ENCODE data around the gene ASTL.

The ASTL gene

DNA sequence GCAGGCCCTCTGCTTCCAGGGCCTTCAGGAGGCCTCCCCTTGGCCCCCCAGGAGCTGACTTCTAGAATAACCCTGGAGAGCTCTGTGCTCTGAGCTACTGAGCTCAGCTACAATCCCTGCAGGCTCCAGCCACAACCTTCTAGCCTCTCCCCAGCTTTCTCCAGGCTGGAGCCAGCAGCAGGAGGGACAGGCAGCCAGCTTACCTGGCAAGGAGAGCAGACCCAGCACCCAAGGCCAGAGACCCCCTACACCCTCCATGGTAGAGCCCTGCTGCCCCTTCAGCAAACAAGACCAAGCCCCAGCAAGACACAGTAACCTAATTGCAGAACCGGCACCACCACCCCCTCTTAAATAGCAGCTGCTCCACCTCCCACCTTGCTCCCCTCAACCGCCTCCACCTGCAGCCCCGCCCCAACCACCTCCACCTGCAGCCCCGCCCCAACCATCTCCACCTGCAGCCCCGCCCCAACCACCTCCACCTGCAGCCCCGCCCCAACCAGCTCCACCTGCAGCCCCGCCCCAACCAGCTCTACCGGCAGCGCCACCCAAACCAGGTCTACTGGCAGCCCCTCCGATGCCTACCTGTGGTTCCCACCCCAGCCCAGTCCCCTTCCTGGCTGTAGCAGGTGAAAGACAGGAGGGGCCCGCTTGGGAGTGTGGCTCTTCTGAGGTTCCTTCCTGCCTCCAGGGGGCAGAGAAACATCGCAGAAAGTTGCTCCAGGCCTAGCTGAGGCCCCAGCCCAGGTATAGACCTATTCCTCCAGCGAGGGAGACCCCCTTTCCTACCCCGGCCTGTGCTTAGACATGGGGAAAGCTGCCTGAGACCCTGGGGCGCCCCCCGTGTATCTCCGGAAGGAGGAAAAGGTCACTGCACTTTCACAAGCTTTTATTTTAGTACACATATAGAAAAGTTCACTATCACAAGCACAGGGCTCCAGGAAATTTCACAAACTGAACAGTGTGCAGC is at the start of gene ASTL:
ASTL (minus strand) TSS at position 324 of the 967 bp plus-strand sequence; CDS start at position 258, 66 bp downstream.
- H3K9me3 ChIP-seq (ENCODE audit: control insufficient read depth, insufficient read depth, low read length) = no peaks in the 10 kb centered on the region
- no peak within 1 kb of the TSS for H3K4me3 ChIP-seq (ENCODE audit: low read depth, low read length)
- no peaks in the 10 kb centered on the region for H3K27me3 ChIP-seq (ENCODE audit: control insufficient read depth, insufficient read depth, low read length)
- H3K9ac ChIP-seq (ENCODE audit: low read depth, low read length) = no peak within 1 kb of the TSS
- 0 out of 2 replicates have a peak, but pooled peaks cover 3% of the 10 kb centered on the region for H3K36me3 ChIP-seq (ENCODE audit: control insufficient read depth, insufficient read depth, low read length)
- H3K4me1 ChIP-seq (ENCODE audit: control insufficient read depth, insufficient read depth, low read length) = peaks cover 10% of the 10 kb centered on the region
- no peak within 1 kb of the TSS for H3K27ac ChIP-seq (ENCODE audit: low read depth, low read length)

DNA sequence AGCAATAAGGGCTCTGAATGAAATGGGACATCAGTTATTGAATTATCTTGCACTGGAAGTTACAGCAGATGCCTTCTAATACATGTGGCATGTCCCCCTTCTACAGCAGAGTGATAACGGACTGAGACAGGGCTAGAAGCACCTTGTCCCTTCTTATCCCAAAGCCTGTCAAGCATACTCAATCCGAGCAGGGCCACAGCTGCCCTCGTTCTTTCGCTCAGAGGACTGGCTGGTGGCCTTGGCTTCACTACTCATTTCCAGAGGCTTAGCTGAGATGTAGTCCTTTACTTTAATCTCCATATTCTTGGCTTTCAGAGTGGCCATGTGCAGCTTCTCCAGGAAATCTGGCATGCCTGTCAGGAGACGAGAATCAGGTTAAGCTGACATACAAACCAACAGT is 48.3 kb upstream of the ASTL start:
- Histone ChIP-seq H3K9me3 (ENCODE audit: control insufficient read depth, insufficient read depth, low read length) (no peaks in the 10 kb centered on the region), H3K27me3 (ENCODE audit: control insufficient read depth, insufficient read depth, low read length) (no peaks in the 10 kb centered on the region), H3K9ac (ENCODE audit: low read depth, low read length) (no peak overlapping the region), H3K36me3 (ENCODE audit: control insufficient read depth, insufficient read depth, low read length) (peaks cover 70% of the 10 kb centered on the region), H3K4me1 (ENCODE audit: control insufficient read depth, insufficient read depth, low read length) (no peaks in the 10 kb centered on the region), H3K27ac (ENCODE audit: low read depth, low read length) (no peak overlapping the region), H3K4me3 (ENCODE audit: low read depth, low read length) (no peak overlapping the region)

DNA sequence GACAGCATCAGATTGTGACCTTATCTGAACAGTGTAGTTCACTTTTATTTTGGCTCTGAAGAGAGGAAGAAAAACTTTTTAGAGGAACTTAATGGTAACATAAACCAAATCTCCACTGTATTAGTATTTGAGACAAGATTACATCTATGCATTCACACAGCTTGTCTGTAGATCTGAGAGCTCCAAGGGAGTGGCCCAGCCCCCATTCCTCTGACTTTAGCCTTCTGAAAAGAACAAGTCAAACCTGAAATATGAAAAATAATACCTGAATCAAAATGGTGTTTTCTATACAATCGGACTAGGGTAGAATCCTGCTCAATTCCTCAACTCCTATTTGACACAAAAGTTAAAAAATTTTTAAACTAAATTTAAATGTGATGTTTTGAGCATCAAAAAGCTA is 47.2 kb upstream of the ASTL start:
- no peaks in the 10 kb centered on the region for H3K4me1 ChIP-seq (ENCODE audit: control insufficient read depth, insufficient read depth, low read length)
- no peak overlapping the region for H3K9ac ChIP-seq (ENCODE audit: low read depth, low read length)
- H3K36me3 ChIP-seq (ENCODE audit: control insufficient read depth, insufficient read depth, low read length) = peaks cover 59% of the 10 kb centered on the region
- no peak overlapping the region for H3K4me3 ChIP-seq (ENCODE audit: low read depth, low read length)
- no peak overlapping the region for H3K27ac ChIP-seq (ENCODE audit: low read depth, low read length)
- H3K9me3 ChIP-seq (ENCODE audit: control insufficient read depth, insufficient read depth, low read length) = no peaks in the 10 kb centered on the region
- no peaks in the 10 kb centered on the region for H3K27me3 ChIP-seq (ENCODE audit: control insufficient read depth, insufficient read depth, low read length)

DNA sequence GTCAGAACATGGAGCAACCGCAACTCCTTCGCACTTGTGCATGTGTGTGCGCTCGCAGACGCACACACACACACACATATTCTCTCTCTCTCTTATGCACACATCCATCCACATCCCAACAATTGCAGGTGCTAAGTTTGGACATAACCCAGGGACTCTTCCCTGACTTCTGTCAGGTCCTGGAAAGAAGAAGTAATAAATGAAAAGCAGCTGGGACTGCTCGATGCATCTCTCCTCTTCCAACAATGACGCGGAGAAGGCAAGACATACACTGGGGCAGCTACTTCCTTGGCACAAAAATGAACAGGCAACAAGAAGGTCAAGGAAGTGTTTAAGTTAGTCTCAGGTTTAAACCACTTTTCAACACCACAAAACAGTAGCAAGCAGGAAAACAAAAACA is 46.7 kb upstream of the ASTL start:
- H3K9me3 ChIP-seq (ENCODE audit: control insufficient read depth, insufficient read depth, low read length) = no peaks in the 10 kb centered on the region
- peaks cover 54% of the 10 kb centered on the region for H3K36me3 ChIP-seq (ENCODE audit: control insufficient read depth, insufficient read depth, low read length)
- no peaks in the 10 kb centered on the region for H3K4me1 ChIP-seq (ENCODE audit: control insufficient read depth, insufficient read depth, low read length)
- H3K27me3 ChIP-seq (ENCODE audit: control insufficient read depth, insufficient read depth, low read length) = no peaks in the 10 kb centered on the region
- no peak overlapping the region for H3K4me3 ChIP-seq (ENCODE audit: low read depth, low read length)
- no peak overlapping the region for H3K27ac ChIP-seq (ENCODE audit: low read depth, low read length)
- no peak overlapping the region for H3K9ac ChIP-seq (ENCODE audit: low read depth, low read length)

DNA sequence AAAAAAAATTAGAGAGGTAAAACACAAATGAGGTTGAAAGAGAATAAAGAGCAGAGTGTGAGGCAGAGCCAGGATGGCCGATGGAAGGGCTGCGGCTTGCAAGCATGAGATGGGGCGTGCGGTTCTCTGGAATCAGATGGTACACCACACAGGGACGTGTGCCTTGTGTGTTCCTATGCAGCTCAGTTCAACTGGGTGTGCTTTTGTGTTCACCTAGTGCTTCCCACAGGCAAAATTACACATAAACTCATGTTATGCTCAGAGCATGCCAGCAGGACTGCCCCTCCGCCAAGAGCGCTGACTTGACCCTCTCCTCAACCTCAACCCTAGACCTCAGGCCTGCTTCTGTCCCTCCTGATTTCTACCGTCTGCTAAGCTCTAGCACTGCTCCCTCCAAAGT is 45.9 kb upstream of the ASTL start:
- no peak overlapping the region for H3K4me3 ChIP-seq (ENCODE audit: low read depth, low read length)
- peaks cover 46% of the 10 kb centered on the region for H3K36me3 ChIP-seq (ENCODE audit: control insufficient read depth, insufficient read depth, low read length)
- H3K4me1 ChIP-seq (ENCODE audit: control insufficient read depth, insufficient read depth, low read length) = no peaks in the 10 kb centered on the region
- H3K27me3 ChIP-seq (ENCODE audit: control insufficient read depth, insufficient read depth, low read length) = no peaks in the 10 kb centered on the region
- no peak overlapping the region for H3K9ac ChIP-seq (ENCODE audit: low read depth, low read length)
- H3K27ac ChIP-seq (ENCODE audit: low read depth, low read length) = no peak overlapping the region
- H3K9me3 ChIP-seq (ENCODE audit: control insufficient read depth, insufficient read depth, low read length) = no peaks in the 10 kb centered on the region

DNA sequence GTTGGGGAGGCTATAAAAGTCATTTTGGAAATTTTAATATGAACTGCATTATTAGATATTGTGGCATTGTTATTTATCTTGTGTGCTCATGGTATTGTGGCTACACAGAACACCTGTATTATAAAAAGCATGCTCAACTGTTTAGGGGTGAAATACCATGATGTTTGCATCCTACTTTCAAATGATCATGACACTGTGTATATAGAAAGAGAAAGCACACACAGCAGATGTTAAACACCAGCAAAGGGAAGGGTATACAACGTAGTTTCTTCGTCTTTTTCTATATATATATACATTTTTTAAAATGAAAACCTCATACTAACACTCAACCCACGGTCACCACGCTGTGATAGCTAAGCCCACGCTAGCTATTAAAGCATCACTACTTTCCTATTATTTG is 43.2 kb upstream of the ASTL start:
- H3K9me3 ChIP-seq (ENCODE audit: control insufficient read depth, insufficient read depth, low read length) = no peaks in the 10 kb centered on the region
- no peak overlapping the region for H3K27ac ChIP-seq (ENCODE audit: low read depth, low read length)
- no peaks in the 10 kb centered on the region for H3K4me1 ChIP-seq (ENCODE audit: control insufficient read depth, insufficient read depth, low read length)
- no peaks in the 10 kb centered on the region for H3K27me3 ChIP-seq (ENCODE audit: control insufficient read depth, insufficient read depth, low read length)
- no peak overlapping the region for H3K4me3 ChIP-seq (ENCODE audit: low read depth, low read length)
- no peak overlapping the region for H3K9ac ChIP-seq (ENCODE audit: low read depth, low read length)
- H3K36me3 ChIP-seq (ENCODE audit: control insufficient read depth, insufficient read depth, low read length) = peaks cover 27% of the 10 kb centered on the region

DNA sequence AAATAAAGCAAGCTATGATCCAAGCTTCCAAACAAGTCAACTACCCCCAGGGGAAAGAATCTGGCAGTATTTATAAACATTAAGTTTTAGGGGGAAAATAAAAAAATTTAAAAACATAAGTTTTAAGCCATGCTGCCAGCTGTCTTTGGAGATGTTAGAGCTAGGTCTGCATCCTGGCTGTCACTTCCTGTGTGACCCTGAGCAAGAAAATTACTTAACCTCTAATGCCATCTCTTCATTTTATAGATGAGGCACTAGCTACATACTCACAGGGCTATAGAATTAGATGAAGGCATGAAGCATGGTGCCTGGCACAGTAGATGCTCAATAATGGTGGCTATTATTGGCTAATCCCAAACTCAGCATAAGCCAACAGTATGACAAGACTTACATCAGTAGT is 42.2 kb upstream of the ASTL start:
- no peaks in the 10 kb centered on the region for H3K9me3 ChIP-seq (ENCODE audit: control insufficient read depth, insufficient read depth, low read length)
- H3K27me3 ChIP-seq (ENCODE audit: control insufficient read depth, insufficient read depth, low read length) = no peaks in the 10 kb centered on the region
- no peak overlapping the region for H3K27ac ChIP-seq (ENCODE audit: low read depth, low read length)
- peaks cover 17% of the 10 kb centered on the region for H3K36me3 ChIP-seq (ENCODE audit: control insufficient read depth, insufficient read depth, low read length)
- H3K4me1 ChIP-seq (ENCODE audit: control insufficient read depth, insufficient read depth, low read length) = no peaks in the 10 kb centered on the region
- H3K4me3 ChIP-seq (ENCODE audit: low read depth, low read length) = no peak overlapping the region
- H3K9ac ChIP-seq (ENCODE audit: low read depth, low read length) = no peak overlapping the region

DNA sequence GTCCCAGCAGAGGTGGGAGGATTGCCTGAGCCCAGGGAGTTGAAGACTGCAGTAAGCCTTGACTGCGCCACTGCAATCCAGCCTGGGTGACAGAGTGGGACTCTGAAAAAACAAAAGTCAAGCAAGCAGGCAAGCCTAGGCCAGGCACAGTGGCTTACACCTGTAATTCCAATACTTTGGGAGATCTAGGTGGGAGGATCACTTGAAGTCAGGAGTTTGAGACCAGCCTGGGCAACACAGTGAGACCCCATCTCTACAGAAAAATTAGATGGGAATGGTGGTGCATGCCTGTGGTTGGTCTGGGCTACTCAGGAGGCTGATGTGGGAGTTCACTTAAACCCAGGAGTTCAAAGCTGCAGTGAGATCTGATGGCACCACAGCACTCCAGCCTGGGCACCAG is 41.7 kb upstream of the ASTL start:
- H3K4me1 ChIP-seq (ENCODE audit: control insufficient read depth, insufficient read depth, low read length) = no peaks in the 10 kb centered on the region
- H3K9me3 ChIP-seq (ENCODE audit: control insufficient read depth, insufficient read depth, low read length) = no peaks in the 10 kb centered on the region
- no peak overlapping the region for H3K27ac ChIP-seq (ENCODE audit: low read depth, low read length)
- no peaks in the 10 kb centered on the region for H3K27me3 ChIP-seq (ENCODE audit: control insufficient read depth, insufficient read depth, low read length)
- no peak overlapping the region for H3K4me3 ChIP-seq (ENCODE audit: low read depth, low read length)
- peaks cover 12% of the 10 kb centered on the region for H3K36me3 ChIP-seq (ENCODE audit: control insufficient read depth, insufficient read depth, low read length)
- no peak overlapping the region for H3K9ac ChIP-seq (ENCODE audit: low read depth, low read length)

DNA sequence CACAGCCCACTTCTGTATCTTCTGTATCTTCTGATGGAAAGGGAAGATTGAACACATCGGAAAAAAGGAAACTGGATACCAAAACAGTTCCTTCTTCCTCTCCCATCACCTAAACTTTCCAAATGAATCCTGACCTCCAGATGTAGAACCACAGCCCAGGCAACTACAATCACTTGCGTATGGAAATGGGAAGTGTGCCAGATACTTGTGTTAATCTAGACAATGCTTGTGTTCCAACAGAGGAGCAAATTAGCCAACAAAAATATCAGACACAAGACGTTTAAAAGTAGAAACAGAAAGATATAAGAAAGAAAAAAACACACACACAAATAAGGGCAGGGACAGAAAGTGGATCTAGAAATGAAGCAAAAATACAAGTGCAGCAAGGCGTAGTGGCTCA is 38.4 kb upstream of the ASTL start:
- H3K9ac ChIP-seq (ENCODE audit: low read depth, low read length) = no peak overlapping the region
- H3K36me3 ChIP-seq (ENCODE audit: control insufficient read depth, insufficient read depth, low read length) = no peaks in the 10 kb centered on the region
- H3K9me3 ChIP-seq (ENCODE audit: control insufficient read depth, insufficient read depth, low read length) = no peaks in the 10 kb centered on the region
- no peaks in the 10 kb centered on the region for H3K4me1 ChIP-seq (ENCODE audit: control insufficient read depth, insufficient read depth, low read length)
- H3K27ac ChIP-seq (ENCODE audit: low read depth, low read length) = no peak overlapping the region
- H3K27me3 ChIP-seq (ENCODE audit: control insufficient read depth, insufficient read depth, low read length) = no peaks in the 10 kb centered on the region
- H3K4me3 ChIP-seq (ENCODE audit: low read depth, low read length) = no peak overlapping the region

DNA sequence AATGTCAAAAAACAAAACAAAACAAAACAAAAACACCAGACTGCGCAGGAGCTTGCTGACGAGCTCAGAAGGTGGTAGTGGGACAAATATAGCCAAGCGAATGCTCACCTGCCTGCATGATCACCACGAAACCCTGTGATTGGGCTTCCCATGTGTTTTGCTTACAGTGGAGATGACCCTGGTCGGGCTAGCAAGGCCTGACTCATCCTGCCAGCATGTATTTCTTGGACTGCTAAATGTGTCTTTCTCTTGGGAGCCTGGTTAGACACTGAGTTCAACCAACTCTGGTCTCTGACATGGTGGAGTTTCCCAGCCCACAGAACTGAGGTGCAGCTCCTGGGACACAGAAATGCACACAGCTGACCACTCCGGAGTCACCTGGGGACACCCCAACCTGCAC is 37.6 kb upstream of the ASTL start:
- H3K4me3 ChIP-seq (ENCODE audit: low read depth, low read length) = no peak overlapping the region
- no peaks in the 10 kb centered on the region for H3K27me3 ChIP-seq (ENCODE audit: control insufficient read depth, insufficient read depth, low read length)
- no peak overlapping the region for H3K9ac ChIP-seq (ENCODE audit: low read depth, low read length)
- H3K9me3 ChIP-seq (ENCODE audit: control insufficient read depth, insufficient read depth, low read length) = no peaks in the 10 kb centered on the region
- H3K27ac ChIP-seq (ENCODE audit: low read depth, low read length) = no peak overlapping the region
- no peaks in the 10 kb centered on the region for H3K36me3 ChIP-seq (ENCODE audit: control insufficient read depth, insufficient read depth, low read length)
- no peaks in the 10 kb centered on the region for H3K4me1 ChIP-seq (ENCODE audit: control insufficient read depth, insufficient read depth, low read length)

DNA sequence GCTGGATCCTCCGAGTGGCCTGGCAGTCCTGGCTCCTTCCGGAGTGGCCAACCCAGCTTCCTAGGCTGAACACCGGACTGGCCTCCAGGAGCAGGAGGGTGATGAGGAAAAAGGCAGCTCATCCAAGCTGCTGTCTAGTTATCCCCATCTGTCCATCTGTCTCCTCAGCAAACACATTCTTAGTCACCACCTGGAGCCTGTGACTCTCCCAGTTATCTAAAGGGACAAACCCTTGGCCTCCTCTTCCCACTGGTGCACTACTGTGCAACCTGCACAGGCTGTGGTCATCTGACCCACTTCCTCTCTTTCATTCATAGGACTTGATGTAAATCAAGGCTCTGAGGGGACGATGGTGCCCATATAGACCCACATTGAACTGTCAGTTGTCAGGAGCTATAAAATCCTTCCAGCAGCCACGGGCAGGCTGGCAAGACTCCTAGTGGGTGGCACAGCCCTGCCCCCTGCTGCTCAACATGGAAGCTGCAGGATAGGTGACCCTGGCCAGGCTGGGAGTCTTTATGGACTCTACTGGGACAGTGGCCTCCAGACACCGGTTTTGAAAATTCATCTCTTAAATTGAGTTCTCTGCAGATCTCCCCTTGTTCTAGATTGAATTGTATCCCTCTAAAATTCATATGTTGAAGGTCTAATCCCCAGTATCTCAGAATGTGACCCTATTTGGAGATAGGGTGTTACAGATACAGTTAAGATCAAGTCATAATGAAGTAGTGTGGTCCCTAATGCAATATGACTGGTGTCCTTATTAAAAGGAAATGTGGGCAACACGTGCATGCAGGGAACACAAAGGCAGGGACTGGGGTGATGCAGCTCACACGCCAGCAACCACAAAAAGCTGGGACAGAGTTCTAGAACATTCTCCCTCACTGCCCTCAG is 36.2 kb upstream of the ASTL start:
- H3K9me3 ChIP-seq (ENCODE audit: control insufficient read depth, insufficient read depth, low read length) = 0 out of 2 replicates have a peak, but pooled peaks cover 4% of the 10 kb centered on the region
- no peaks in the 10 kb centered on the region for H3K4me1 ChIP-seq (ENCODE audit: control insufficient read depth, insufficient read depth, low read length)
- H3K27me3 ChIP-seq (ENCODE audit: control insufficient read depth, insufficient read depth, low read length) = no peaks in the 10 kb centered on the region
- H3K27ac ChIP-seq (ENCODE audit: low read depth, low read length) = no peak overlapping the region
- no peaks in the 10 kb centered on the region for H3K36me3 ChIP-seq (ENCODE audit: control insufficient read depth, insufficient read depth, low read length)
- H3K9ac ChIP-seq (ENCODE audit: low read depth, low read length) = no peak overlapping the region
- H3K4me3 ChIP-seq (ENCODE audit: low read depth, low read length) = no peak overlapping the region
